ENCODE results near the gene BCL3. TPM values are rescaled to one million over a fixed set of nuclear protein-coding genes. Genes with fewer than 3 reads are reported as not detected.

Gene BCL3
- total and polyA plus RNA-seq, 2 donors: 2.9 to 62.9 TPM

DNA sequence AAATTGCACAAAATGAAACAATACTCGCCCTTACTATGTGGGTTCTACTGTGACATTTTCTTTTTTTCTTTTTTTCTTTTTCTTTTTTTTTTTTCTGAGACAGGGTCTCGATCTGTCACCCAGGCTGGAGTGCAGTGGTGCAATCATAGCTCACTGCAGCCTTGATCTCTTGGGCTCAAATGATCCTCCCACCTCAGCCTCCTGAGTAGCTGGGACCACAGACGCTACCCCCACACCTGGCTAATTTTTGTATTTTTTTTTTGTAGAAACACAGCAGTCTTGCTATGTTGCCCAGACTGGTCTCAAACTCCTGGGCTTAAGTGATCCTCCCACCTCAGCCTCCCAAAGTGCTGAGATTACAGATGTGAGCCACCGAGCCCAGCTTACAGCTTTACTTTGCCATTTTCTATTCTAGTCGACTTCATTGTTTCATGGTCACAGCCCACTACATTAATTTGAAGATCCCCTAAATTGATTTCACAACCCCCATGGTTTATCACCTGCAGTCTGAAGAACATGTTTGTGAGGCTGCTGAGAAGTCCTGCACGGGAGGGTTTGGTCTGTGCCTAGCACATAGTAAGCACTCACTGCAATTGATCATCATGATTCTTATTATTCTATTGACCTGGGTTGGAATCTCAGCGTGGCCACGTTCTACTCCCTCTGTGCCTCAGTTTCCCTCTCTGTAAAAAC is 3.8 kb downstream of the BCL3 start:
- peaks cover 32 to 68% of the 10 kb centered on the region in 2 donors for H3K4me1 ChIP-seq (ENCODE audit: control insufficient read depth in 2 of 2, insufficient read depth in 2 of 2, low read length in 2 of 2)
- H3K27ac ChIP-seq (ENCODE audit: low read depth in 1 of 2, low read length in 1 of 2): peak overlapping the region in 1 of 2 donors; percentile 15
- H3K36me3 ChIP-seq (ENCODE audit: control insufficient read depth in 2 of 2, insufficient read depth in 2 of 2, low read length in 1 of 2): peaks cover 0 to 5% of the 10 kb centered on the region in 2 donors
- peaks cover 25 to 37% of the 10 kb centered on the region in 2 donors for H3K27me3 ChIP-seq (ENCODE audit: control insufficient read depth in 2 of 2, insufficient read depth in 1 of 2, low read length in 1 of 2)
- H3K4me3 ChIP-seq (ENCODE audit: low read length in 2 of 2): peak overlapping the region in 1 of 2 donors; percentile 71
- WGBS: 49% methylated on average over 8 of the region's 8 CpGs
- H3K9me3 ChIP-seq (ENCODE audit: control insufficient read depth in 2 of 2, insufficient read depth in 1 of 2, low read length in 1 of 2): no peaks in the 10 kb centered on the region
- DNase-seq (ENCODE audit: low read depth in 6 of 9, low spot score in 9 of 9): no peak

DNA sequence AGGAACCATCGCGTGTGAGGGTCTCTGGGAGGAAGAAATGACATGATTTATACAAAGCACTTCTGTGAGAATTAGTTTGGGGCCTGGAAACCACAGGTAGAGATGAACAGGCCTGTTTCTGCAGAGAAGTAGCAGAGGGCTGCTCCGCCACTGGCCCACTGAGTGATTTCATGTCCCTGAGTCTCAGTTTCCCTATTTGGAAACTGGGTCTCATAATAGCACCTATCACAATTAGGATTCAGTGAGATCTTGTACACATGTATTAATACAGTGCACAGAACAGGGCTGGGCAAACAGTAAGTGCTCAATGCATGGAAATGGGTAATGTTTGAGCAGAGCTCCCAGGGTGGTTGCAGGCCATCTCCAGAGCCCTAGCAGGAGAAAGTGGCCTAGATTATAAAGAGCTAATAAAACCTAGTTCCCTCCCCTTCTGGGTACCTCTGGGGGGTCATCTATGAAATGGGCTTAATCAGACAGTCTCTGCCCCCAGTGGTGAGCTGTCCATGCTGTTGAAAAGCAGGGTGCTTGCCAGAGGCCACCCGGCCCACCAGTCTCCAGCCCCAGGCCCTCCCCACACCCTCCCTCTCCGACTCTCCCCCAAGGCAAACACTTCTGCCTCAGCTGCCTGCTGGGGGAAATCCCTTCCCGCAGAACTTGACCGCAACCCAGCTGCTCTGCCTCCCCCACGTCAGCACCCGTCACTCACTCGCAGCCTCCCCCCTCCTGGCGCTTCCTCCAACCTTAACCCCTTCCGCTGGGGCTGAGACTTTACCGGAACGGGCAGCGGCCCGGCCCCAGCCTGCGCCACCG is 4.5 kb downstream of the BCL3 start:
- peaks cover 0 to 6% of the 10 kb centered on the region in 2 donors for H3K36me3 ChIP-seq (ENCODE audit: control insufficient read depth in 2 of 2, insufficient read depth in 2 of 2, low read length in 1 of 2)
- H3K27me3 ChIP-seq (ENCODE audit: control insufficient read depth in 2 of 2, insufficient read depth in 1 of 2, low read length in 1 of 2): peaks cover 20 to 30% of the 10 kb centered on the region in 2 donors
- H3K4me3 ChIP-seq (ENCODE audit: low read length in 2 of 2): peak overlapping the region; percentile 51 to 71
- H3K4me1 ChIP-seq (ENCODE audit: control insufficient read depth in 2 of 2, insufficient read depth in 2 of 2, low read length in 2 of 2): peaks cover 30 to 60% of the 10 kb centered on the region in 2 donors
- peak overlapping the region; percentile 85 to 92 for H3K27ac ChIP-seq (ENCODE audit: low read depth in 1 of 2, low read length in 1 of 2)
- no peaks in the 10 kb centered on the region for H3K9me3 ChIP-seq (ENCODE audit: control insufficient read depth in 2 of 2, insufficient read depth in 1 of 2, low read length in 1 of 2)
- peak; percentile 84 to 96 (median 87) for DNase-seq (ENCODE audit: low read depth in 6 of 9, low spot score in 9 of 9)
- 8% methylated on average over 18 of the region's 18 CpGs for WGBS

DNA sequence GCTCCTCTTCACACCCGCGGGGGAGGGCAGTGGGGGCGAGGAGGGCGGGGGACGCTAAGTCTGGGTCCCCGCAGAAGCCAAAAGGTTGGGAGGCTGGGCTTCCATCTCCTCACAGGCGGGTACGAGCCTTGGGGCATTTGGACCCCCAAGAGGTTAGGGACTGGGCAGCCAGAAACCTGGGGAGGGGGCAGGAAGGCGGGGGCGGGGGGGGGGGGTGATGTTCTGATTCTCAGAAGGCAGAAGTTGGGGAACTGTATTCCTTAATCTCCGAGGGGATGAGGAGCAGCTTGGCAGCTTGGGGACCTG is 5.1 kb downstream of the BCL3 start:
- Histone ChIP-seq H3K4me1 (ENCODE audit: control insufficient read depth in 2 of 2, insufficient read depth in 2 of 2, low read length in 2 of 2) (peaks cover 29 to 58% of the 10 kb centered on the region in 2 donors), H3K4me3 (ENCODE audit: low read length in 2 of 2) (peak overlapping the region; percentile 51 to 71)
- 0% methylated on average over 11 of the region's 11 CpGs for WGBS

GRCh38 chr19:44753932-44754749 is 5.6 kb downstream of the BCL3 start:
- Histone ChIP-seq H3K27ac (ENCODE audit: low read depth in 1 of 2, low read length in 1 of 2) (peak overlapping the region; percentile 85 to 92), H3K9me3 (ENCODE audit: control insufficient read depth in 2 of 2, insufficient read depth in 1 of 2, low read length in 1 of 2) (no peaks in the 10 kb centered on the region), H3K4me1 (ENCODE audit: control insufficient read depth in 2 of 2, insufficient read depth in 2 of 2, low read length in 2 of 2) (peaks cover 26 to 58% of the 10 kb centered on the region in 2 donors), H3K27me3 (ENCODE audit: control insufficient read depth in 2 of 2, insufficient read depth in 1 of 2, low read length in 1 of 2) (peaks cover 9 to 24% of the 10 kb centered on the region in 2 donors), H3K36me3 (ENCODE audit: control insufficient read depth in 2 of 2, insufficient read depth in 2 of 2, low read length in 1 of 2) (peaks cover 0 to 6% of the 10 kb centered on the region in 2 donors), H3K4me3 (ENCODE audit: low read length in 2 of 2) (peak overlapping the region; percentile 51 to 71)
- 1% methylated on average over 33 of the region's 33 CpGs for WGBS
- DNase-seq (ENCODE audit: low read depth in 6 of 9, low spot score in 9 of 9): peak in 5 of 9 donors; percentile 31 to 66 (median 39)

More for the DNA sequence above, 5.1 kb downstream of the BCL3 start:
- Histone ChIP-seq H3K9me3 (ENCODE audit: control insufficient read depth in 2 of 2, insufficient read depth in 1 of 2, low read length in 1 of 2) (no peaks in the 10 kb centered on the region), H3K27ac (ENCODE audit: low read depth in 1 of 2, low read length in 1 of 2) (peak overlapping the region; percentile 85 to 92), H3K27me3 (ENCODE audit: control insufficient read depth in 2 of 2, insufficient read depth in 1 of 2, low read length in 1 of 2) (peaks cover 15 to 27% of the 10 kb centered on the region in 2 donors), H3K36me3 (ENCODE audit: control insufficient read depth in 2 of 2, insufficient read depth in 2 of 2, low read length in 1 of 2) (peaks cover 0 to 6% of the 10 kb centered on the region in 2 donors)
- DNase-seq (ENCODE audit: low read depth in 6 of 9, low spot score in 9 of 9): no peak

DNA sequence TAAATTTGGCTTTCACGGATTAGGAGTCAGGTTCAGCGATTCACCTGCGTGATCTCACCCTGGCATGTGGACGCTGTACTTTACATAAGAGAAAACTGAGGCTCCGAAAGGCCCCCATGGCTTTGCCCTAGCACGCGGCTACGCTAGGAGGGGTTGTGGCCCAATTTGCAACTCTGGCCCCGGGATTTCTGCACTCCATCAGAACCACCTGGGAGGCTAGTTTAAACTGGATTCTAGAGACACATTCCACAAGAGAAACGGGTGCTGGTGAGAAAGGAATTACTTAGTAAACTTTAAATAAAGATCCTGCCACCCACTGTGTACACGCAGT is 6.2 kb downstream of the BCL3 start:
- Histone ChIP-seq H3K27ac (ENCODE audit: low read depth in 1 of 2, low read length in 1 of 2) (peak overlapping the region; percentile 81 to 85), H3K4me3 (ENCODE audit: low read length in 2 of 2) (peak overlapping the region; percentile 51 to 71), H3K36me3 (ENCODE audit: control insufficient read depth in 2 of 2, insufficient read depth in 2 of 2, low read length in 1 of 2) (peaks cover 3 to 6% of the 10 kb centered on the region in 2 donors), H3K4me1 (ENCODE audit: control insufficient read depth in 2 of 2, insufficient read depth in 2 of 2, low read length in 2 of 2) (peaks cover 26 to 56% of the 10 kb centered on the region in 2 donors), H3K27me3 (ENCODE audit: control insufficient read depth in 2 of 2, insufficient read depth in 1 of 2, low read length in 1 of 2) (peaks cover 3 to 18% of the 10 kb centered on the region in 2 donors), H3K9me3 (ENCODE audit: control insufficient read depth in 2 of 2, insufficient read depth in 1 of 2, low read length in 1 of 2) (no peaks in the 10 kb centered on the region)
- no peak for DNase-seq (ENCODE audit: low read depth in 6 of 9, low spot score in 9 of 9)
- WGBS: 44% methylated on average over 11 of the region's 11 CpGs

- H3K4me1 ChIP-seq (ENCODE audit: control insufficient read depth in 2 of 2, insufficient read depth in 2 of 2, low read length in 2 of 2): peaks cover 26 to 53% of the 10 kb centered on the region in 2 donors
- H3K27me3 ChIP-seq (ENCODE audit: control insufficient read depth in 2 of 2, insufficient read depth in 1 of 2, low read length in 1 of 2): peaks cover 0 to 13% of the 10 kb centered on the region in 2 donors
- no peak overlapping the region for H3K4me3 ChIP-seq (ENCODE audit: low read length in 2 of 2)
- DNase-seq (ENCODE audit: low read depth in 6 of 9, low spot score in 9 of 9): no peak
- H3K27ac ChIP-seq (ENCODE audit: low read depth in 1 of 2, low read length in 1 of 2): peak overlapping the region in 1 of 2 donors; percentile 81
- 92% methylated on average over 4 of the region's 4 CpGs for WGBS
- H3K9me3 ChIP-seq (ENCODE audit: control insufficient read depth in 2 of 2, insufficient read depth in 1 of 2, low read length in 1 of 2): no peaks in the 10 kb centered on the region
- peaks cover 3 to 5% of the 10 kb centered on the region in 2 donors for H3K36me3 ChIP-seq (ENCODE audit: control insufficient read depth in 2 of 2, insufficient read depth in 2 of 2, low read length in 1 of 2)
Observed at GRCh38 chr19:44755219-44755618, 6.7 kb downstream of the BCL3 start.

GRCh38 chr19:44756089-44756562 is 7.6 kb downstream of the BCL3 start:
- Histone ChIP-seq H3K36me3 (ENCODE audit: control insufficient read depth in 2 of 2, insufficient read depth in 2 of 2, low read length in 1 of 2) (peaks cover 3 to 7% of the 10 kb centered on the region in 2 donors), H3K4me1 (ENCODE audit: control insufficient read depth in 2 of 2, insufficient read depth in 2 of 2, low read length in 2 of 2) (peaks cover 26 to 52% of the 10 kb centered on the region in 2 donors), H3K4me3 (ENCODE audit: low read length in 2 of 2) (no peak overlapping the region), H3K27ac (ENCODE audit: low read depth in 1 of 2, low read length in 1 of 2) (no peak overlapping the region), H3K9me3 (ENCODE audit: control insufficient read depth in 2 of 2, insufficient read depth in 1 of 2, low read length in 1 of 2) (no peaks in the 10 kb centered on the region), H3K27me3 (ENCODE audit: control insufficient read depth in 2 of 2, insufficient read depth in 1 of 2, low read length in 1 of 2) (peaks cover 0 to 9% of the 10 kb centered on the region in 2 donors)
- no peak for DNase-seq (ENCODE audit: low read depth in 6 of 9, low spot score in 9 of 9)
- 96% methylated on average over 7 of the region's 7 CpGs for WGBS

DNA sequence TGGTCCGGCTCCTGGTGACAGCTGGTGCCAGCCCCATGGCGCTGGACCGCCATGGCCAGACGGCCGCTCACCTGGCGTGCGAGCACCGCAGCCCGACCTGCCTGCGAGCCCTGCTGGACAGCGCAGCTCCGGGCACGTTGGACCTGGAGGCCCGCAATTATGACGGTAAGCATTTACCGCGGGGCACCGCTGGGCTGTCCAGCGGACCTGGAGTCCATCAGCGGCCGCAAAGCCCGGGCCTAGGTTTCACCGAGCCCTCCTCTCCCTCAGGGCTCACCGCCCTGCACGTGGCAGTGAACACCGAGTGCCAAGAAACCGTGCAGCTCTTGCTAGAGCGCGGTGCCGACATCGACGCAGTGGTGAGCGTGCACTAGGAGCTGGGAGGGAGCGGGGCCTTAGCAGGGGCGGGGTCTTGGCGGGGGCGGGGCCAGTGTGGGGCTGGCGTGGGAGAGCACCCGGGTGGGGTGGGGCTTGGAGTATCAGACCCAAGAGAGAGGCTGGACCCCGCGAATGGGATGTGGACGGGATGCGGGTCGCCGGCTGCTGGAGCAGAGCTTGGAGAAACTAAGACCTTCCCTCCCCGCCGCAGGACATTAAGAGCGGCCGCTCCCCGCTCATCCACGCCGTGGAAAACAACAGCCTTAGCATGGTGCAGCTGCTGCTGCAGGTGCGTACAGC is 8.7 kb downstream of the BCL3 start:
- Histone ChIP-seq H3K27me3 (ENCODE audit: control insufficient read depth in 2 of 2, insufficient read depth in 1 of 2, low read length in 1 of 2) (peaks cover 0 to 9% of the 10 kb centered on the region in 2 donors), H3K27ac (ENCODE audit: low read depth in 1 of 2, low read length in 1 of 2) (peak overlapping the region in 1 of 2 donors; percentile 25), H3K4me3 (ENCODE audit: low read length in 2 of 2) (no peak overlapping the region), H3K9me3 (ENCODE audit: control insufficient read depth in 2 of 2, insufficient read depth in 1 of 2, low read length in 1 of 2) (no peaks in the 10 kb centered on the region), H3K4me1 (ENCODE audit: control insufficient read depth in 2 of 2, insufficient read depth in 2 of 2, low read length in 2 of 2) (peaks cover 21 to 43% of the 10 kb centered on the region in 2 donors), H3K36me3 (ENCODE audit: control insufficient read depth in 2 of 2, insufficient read depth in 2 of 2, low read length in 1 of 2) (peaks cover 3 to 7% of the 10 kb centered on the region in 2 donors)
- no peak for DNase-seq (ENCODE audit: low read depth in 6 of 9, low spot score in 9 of 9)
- 93% methylated on average over 53 of the region's 53 CpGs for WGBS

Measured in thymus (tissue), 11 donors.